Natural killer cell treated with Interleukin-12 subunit alpha and Interleukin-12 subunit beta and Interleukin-15 and Interleukin-18, amount 100 ng/mL, for 72 hours (primary cell): ENCODE measurements around the gene NDFIP1. TPM values are rescaled to one million over a fixed set of nuclear protein-coding genes. Genes with fewer than 3 reads are reported as not detected.

ENCODE experiments used
- total RNA-seq, 2 donors: library from RNA; stranded (reverse); gene quantifications; one replicate each; pipeline ENCODE4 v1.2.3, GENCODE V29; 2022

NDFIP1 gene
- total RNA-seq, 2 donors from 2014 or later: 24.2 to 24.4 TPM

Other genes starting within 250 kb of the NDFIP1 start
- 1 to 10 TPM; 1.8 to 5.9 TPM for gene PCDH1, start 230.4 kb upstream of the NDFIP1 start, total RNA-seq
- gene DELE1, start 184.9 kb upstream of the NDFIP1 start, total RNA-seq: 10 to 100 TPM; 70.9 to 93.6 TPM
- gene PCDH12, start 150.6 kb upstream of the NDFIP1 start, total RNA-seq: 1 to 10 TPM in 1 of 2 donors, under 1 TPM in 1; 0.28 to 1.3 TPM
- 10 to 100 TPM; 38.2 to 43.5 TPM for gene RNF14, start 139.7 kb upstream of the NDFIP1 start, total RNA-seq
- 1 to 10 TPM; 9.0 to 9.6 TPM for gene GNPDA1, start 95.8 kb upstream of the NDFIP1 start, total RNA-seq
- gene SPRY4, start 216.2 kb downstream of the NDFIP1 start, total RNA-seq: 1 to 10 TPM; 2.5 to 4.6 TPM